Measurements from ENCODE around the gene FBXO28.

GRCh38 chr1:224064150-224064549, 49.8 kb upstream of the FBXO28 start:
- TF ChIP-seq POLR2A (IDR thresholded peaks at IDR 0.05) (no peak), CTCF (IDR thresholded peaks at IDR 0.05) (no peak)

All from esophagus squamous epithelium (tissue), 4 donors.